Skeletal muscle cell (primary cell): ENCODE data around the gene RGMA.

ENCODE experiments used
- DNase-seq: peaks from one replicate; pipeline ENCODE4 v3.0.0-alpha.2; 2010; ENCODE audit warnings: low read depth
- H3K4me3 ChIP-seq: 2 replicates; pipeline ENCODE4 v1.5.1; 2011; ENCODE audit warnings: low read depth, mild to moderate bottlenecking, control low read depth, low read length, moderate library complexity

The RGMA gene

GRCh38 chr15:93052090-93052879 is 36.7 kb downstream of the RGMA start:
- H3K4me3 ChIP-seq = no peak overlapping the region
- no peak for DNase-seq

- no peak for DNase-seq
- no peak overlapping the region for H3K4me3 ChIP-seq
Measured at GRCh38 chr15:93051236-93052089, 37.5 kb downstream of the RGMA start.

- DNase-seq = no peak
- H3K4me3 ChIP-seq = no peak overlapping the region
Measured at GRCh38 chr15:93050648-93051047, 38.4 kb downstream of the RGMA start.

GRCh38 chr15:93049914-93050578 is 39.0 kb downstream of the RGMA start:
- DNase-seq = no peak
- H3K4me3 ChIP-seq = no peak overlapping the region

- DNase-seq = no peak
- H3K4me3 ChIP-seq = no peak overlapping the region
Measured at GRCh38 chr15:93049233-93049632, 39.8 kb downstream of the RGMA start.

- H3K4me3 ChIP-seq = no peak overlapping the region
- no peak for DNase-seq
Measured at GRCh38 chr15:93048759-93049161, 40.3 kb downstream of the RGMA start.

- no peak overlapping the region for H3K4me3 ChIP-seq
- DNase-seq = no peak
Measured at GRCh38 chr15:93048426-93048721, 40.6 kb downstream of the RGMA start.

GRCh38 chr15:93047621-93048425 is 41.2 kb downstream of the RGMA start:
- no peak for DNase-seq

GRCh38 chr15:93046721-93047120 is 42.3 kb downstream of the RGMA start:
- no peak overlapping the region for H3K4me3 ChIP-seq
- DNase-seq = no peak

More at GRCh38 chr15:93047621-93048425, 41.2 kb downstream of the RGMA start:
- H3K4me3 ChIP-seq = no peak overlapping the region

- H3K4me3 ChIP-seq = no peak overlapping the region
- DNase-seq = no peak
Measured at GRCh38 chr15:93046120-93046519, 42.9 kb downstream of the RGMA start.

- no peak for DNase-seq
- no peak overlapping the region for H3K4me3 ChIP-seq
Measured at GRCh38 chr15:93045191-93045785, 43.7 kb downstream of the RGMA start.

GRCh38 chr15:93044301-93045190 is 44.5 kb downstream of the RGMA start:
- DNase-seq = no peak
- H3K4me3 ChIP-seq = no peak overlapping the region

GRCh38 chr15:93043621-93044300 is 45.2 kb downstream of the RGMA start:
- no peak for DNase-seq
- H3K4me3 ChIP-seq = no peak overlapping the region

- no peak for DNase-seq
- no peak overlapping the region for H3K4me3 ChIP-seq
Measured at GRCh38 chr15:93042691-93043378, 46.2 kb downstream of the RGMA start.

- no peak overlapping the region for H3K4me3 ChIP-seq
- no peak for DNase-seq
Measured at GRCh38 chr15:93042211-93042610, 46.8 kb downstream of the RGMA start.

- DNase-seq = no peak
Measured at GRCh38 chr15:93041159-93041547, 47.9 kb downstream of the RGMA start.

More at GRCh38 chr15:93041159-93041547, 47.9 kb downstream of the RGMA start:
- H3K4me3 ChIP-seq = no peak overlapping the region
